Suprapubic skin (tissue), 3 donors: Measurements from ENCODE around the gene PRL.

Source experiments
- POLR2AphosphoS5 ChIP-seq, 3 donors: sonication (generic); formaldehyde crosslinking; IDR thresholded peaks; one replicate each; pipeline ENCODE4 v1.6.1; 2017; ENCODE audit warnings: antibody characterized with exemption in 3 of 3
- TF ChIP-seq, protein P1 (sequence below), 2 donors: fragments of 200-600 bp in 1 of 2; fragments of 450-650 bp in 1 of 2; sonication (generic) in 1 of 2; IDR thresholded peaks; one replicate each; pipeline ENCODE4 v1.5.1; 2016 to 2019; ENCODE audit warnings: antibody characterized with exemption in 2 of 2, mild to moderate bottlenecking in 1 of 2, moderate library complexity in 1 of 2

DNA sequence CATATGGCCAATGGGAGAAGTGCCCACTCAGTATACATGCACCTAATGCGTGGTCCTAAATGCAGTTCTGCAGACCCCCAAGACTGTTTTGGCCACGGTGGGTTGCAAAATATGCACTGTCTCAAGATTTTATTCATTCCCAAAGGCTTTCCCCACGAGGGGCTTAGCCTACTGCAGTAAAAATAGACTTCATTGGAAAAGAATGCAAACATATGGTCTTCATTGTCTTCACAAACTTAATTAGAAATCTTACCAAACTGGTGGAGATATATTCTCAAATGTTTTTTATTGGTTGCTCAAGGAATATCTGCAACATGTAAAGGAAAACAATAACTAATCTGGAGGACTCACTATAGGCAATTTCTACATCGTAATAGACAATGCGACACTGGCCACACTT lies 31.6 kb upstream of the PRL start:
- TF ChIP-seq, protein P1, sequence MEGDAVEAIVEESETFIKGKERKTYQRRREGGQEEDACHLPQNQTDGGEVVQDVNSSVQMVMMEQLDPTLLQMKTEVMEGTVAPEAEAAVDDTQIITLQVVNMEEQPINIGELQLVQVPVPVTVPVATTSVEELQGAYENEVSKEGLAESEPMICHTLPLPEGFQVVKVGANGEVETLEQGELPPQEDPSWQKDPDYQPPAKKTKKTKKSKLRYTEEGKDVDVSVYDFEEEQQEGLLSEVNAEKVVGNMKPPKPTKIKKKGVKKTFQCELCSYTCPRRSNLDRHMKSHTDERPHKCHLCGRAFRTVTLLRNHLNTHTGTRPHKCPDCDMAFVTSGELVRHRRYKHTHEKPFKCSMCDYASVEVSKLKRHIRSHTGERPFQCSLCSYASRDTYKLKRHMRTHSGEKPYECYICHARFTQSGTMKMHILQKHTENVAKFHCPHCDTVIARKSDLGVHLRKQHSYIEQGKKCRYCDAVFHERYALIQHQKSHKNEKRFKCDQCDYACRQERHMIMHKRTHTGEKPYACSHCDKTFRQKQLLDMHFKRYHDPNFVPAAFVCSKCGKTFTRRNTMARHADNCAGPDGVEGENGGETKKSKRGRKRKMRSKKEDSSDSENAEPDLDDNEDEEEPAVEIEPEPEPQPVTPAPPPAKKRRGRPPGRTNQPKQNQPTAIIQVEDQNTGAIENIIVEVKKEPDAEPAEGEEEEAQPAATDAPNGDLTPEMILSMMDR (IDR thresholded peaks at IDR 0.05): no peak
- no peak for TF ChIP-seq POLR2AphosphoS5 (IDR thresholded peaks at IDR 0.05)
